HUES64 (cell line): ENCODE data around the gene ZXDC.

Experiments used
- H3K27ac ChIP-seq: 2 replicates; pipeline ENCODE4 v1.7.0; 2013; ENCODE audit warnings: low read depth, low read length, inconsistent platforms
- H3K27me3 ChIP-seq: 2 replicates; pipeline ENCODE4 v1.6.1; 2013; ENCODE audit warnings: mild to moderate bottlenecking, low read length; ENCODE audit not compliant: insufficient read depth
- H3K36me3 ChIP-seq: 2 replicates; pipeline ENCODE4 v1.6.1; 2013; ENCODE audit warnings: mild to moderate bottlenecking, low read length; ENCODE audit not compliant: insufficient read depth
- H3K4me1 ChIP-seq: 2 replicates; pipeline ENCODE4 v1.6.1; 2013; ENCODE audit warnings: mild to moderate bottlenecking, low read length, moderate library complexity; ENCODE audit not compliant: insufficient read depth
- H3K4me3 ChIP-seq: 2 replicates; pipeline ENCODE4 v1.5.1; 2013; ENCODE audit warnings: mild to moderate bottlenecking, low read length, moderate library complexity
- H3K9ac ChIP-seq: 2 replicates; pipeline ENCODE4 v1.6.1; 2013; ENCODE audit warnings: mild to moderate bottlenecking, low read depth, low read length
- H3K9me3 ChIP-seq: 2 replicates; pipeline ENCODE4 v1.6.1; 2013; ENCODE audit warnings: low read depth, low read length; ENCODE audit not compliant: insufficient read depth
- WGBS: fragments of 150-250, 120-280 bp; methylation state at CpG from one replicate; pipeline ENCODE4 v1.1.7; 2013; ENCODE audit warnings: missing lambda C conversion rate; 5-methylcytosine and 5-hydroxymethylcytosine counted together

The ZXDC gene

GRCh38 chr3:126416943-126417342 is 58.7 kb downstream of the ZXDC start:
- Histone ChIP-seq H3K9me3 (no peaks in the 10 kb centered on the region), H3K27ac (no peak overlapping the region), H3K4me1 (peaks cover 15% of the 10 kb centered on the region), H3K9ac (no peak overlapping the region), H3K4me3 (no peak overlapping the region), H3K27me3 (no peaks in the 10 kb centered on the region), H3K36me3 (no peaks in the 10 kb centered on the region)
- WGBS = 96% methylated on average over 6 of the region's 7 CpGs

- Histone ChIP-seq H3K4me1 (peaks cover 15% of the 10 kb centered on the region), H3K4me3 (no peak overlapping the region)
- 95% methylated on average over 61 of the region's 61 CpGs for WGBS
These were observed 59.8 kb downstream of the ZXDC start for GRCh38 chr3:126415661-126416591.

GRCh38 chr3:126414961-126415660 is 60.6 kb downstream of the ZXDC start:
- Histone ChIP-seq H3K4me1 (peaks cover 10% of the 10 kb centered on the region), H3K4me3 (no peak overlapping the region), H3K27me3 (no peaks in the 10 kb centered on the region), H3K36me3 (no peaks in the 10 kb centered on the region), H3K27ac (no peak overlapping the region), H3K9me3 (no peaks in the 10 kb centered on the region), H3K9ac (no peak overlapping the region)
- 92% methylated on average over 12 of the region's 12 CpGs for WGBS

More at GRCh38 chr3:126415661-126416591, 59.8 kb downstream of the ZXDC start:
- Histone ChIP-seq H3K9me3 (no peaks in the 10 kb centered on the region), H3K27ac (no peak overlapping the region), H3K36me3 (no peaks in the 10 kb centered on the region), H3K27me3 (no peaks in the 10 kb centered on the region), H3K9ac (no peak overlapping the region)

- Histone ChIP-seq H3K9ac (no peak overlapping the region), H3K36me3 (no peaks in the 10 kb centered on the region), H3K9me3 (no peaks in the 10 kb centered on the region), H3K27me3 (no peaks in the 10 kb centered on the region), H3K4me1 (peaks cover 3% of the 10 kb centered on the region; the same call in 1 of the 2 replicates), H3K27ac (no peak overlapping the region), H3K4me3 (no peak overlapping the region)
- 93% methylated on average over 11 of the region's 11 CpGs for WGBS
These were observed 61.3 kb downstream of the ZXDC start for GRCh38 chr3:126414406-126414805.

GRCh38 chr3:126413693-126414080 is 62.0 kb downstream of the ZXDC start:
- H3K36me3 ChIP-seq = no peaks in the 10 kb centered on the region
- H3K27me3 ChIP-seq = no peaks in the 10 kb centered on the region
- H3K4me1 ChIP-seq = no peaks in the 10 kb centered on the region
- H3K27ac ChIP-seq = no peak overlapping the region
- H3K9me3 ChIP-seq = no peaks in the 10 kb centered on the region
- H3K4me3 ChIP-seq = no peak overlapping the region
- 69% methylated on average over 4 of the region's 4 CpGs for WGBS
- no peak overlapping the region for H3K9ac ChIP-seq

GRCh38 chr3:126412841-126413692 is 62.6 kb downstream of the ZXDC start:
- 95% methylated on average over 6 of the region's 6 CpGs for WGBS
- H3K27ac ChIP-seq = no peak overlapping the region
- no peaks in the 10 kb centered on the region for H3K9me3 ChIP-seq
- no peaks in the 10 kb centered on the region for H3K4me1 ChIP-seq
- no peaks in the 10 kb centered on the region for H3K36me3 ChIP-seq
- H3K4me3 ChIP-seq = no peak overlapping the region
- no peaks in the 10 kb centered on the region for H3K27me3 ChIP-seq
- H3K9ac ChIP-seq = no peak overlapping the region

GRCh38 chr3:126408099-126408498 is 67.6 kb downstream of the ZXDC start:
- Histone ChIP-seq H3K4me1 (no peaks in the 10 kb centered on the region), H3K4me3 (no peak overlapping the region), H3K9ac (no peak overlapping the region), H3K9me3 (no peaks in the 10 kb centered on the region), H3K27ac (no peak overlapping the region), H3K36me3 (no peaks in the 10 kb centered on the region), H3K27me3 (no peaks in the 10 kb centered on the region)
- WGBS = 89% methylated on average over 5 of the region's 5 CpGs

GRCh38 chr3:126407412-126408044 is 68.2 kb downstream of the ZXDC start:
- Histone ChIP-seq H3K36me3 (no peaks in the 10 kb centered on the region), H3K27me3 (no peaks in the 10 kb centered on the region), H3K4me1 (no peaks in the 10 kb centered on the region; the same call in 1 of the 2 replicates), H3K27ac (no peak overlapping the region), H3K9ac (no peak overlapping the region), H3K4me3 (no peak overlapping the region), H3K9me3 (no peaks in the 10 kb centered on the region)
- 88% methylated on average over 5 of the region's 5 CpGs for WGBS

- no peaks in the 10 kb centered on the region for H3K27me3 ChIP-seq
- H3K9me3 ChIP-seq = no peaks in the 10 kb centered on the region
- WGBS = 85% methylated on average over 15 of the region's 15 CpGs
- H3K9ac ChIP-seq = no peak overlapping the region
- H3K4me3 ChIP-seq = no peak overlapping the region
- H3K4me1 ChIP-seq = no peaks in the 10 kb centered on the region; the same call in 1 of the 2 replicates
- H3K36me3 ChIP-seq = no peaks in the 10 kb centered on the region
- no peak overlapping the region for H3K27ac ChIP-seq
These were observed 69.0 kb downstream of the ZXDC start for GRCh38 chr3:126406389-126407296.
